HG03571 (cell line): Measurements from ENCODE around the gene SKI.

ENCODE experiments used
- ATAC-seq: cut with Tn5 transposase; IDR thresholded peaks from one replicate; pipeline ENCODE4 v1.9.1; 2021; ENCODE audit not compliant: unreplicated experiment

SKI gene

DNA sequence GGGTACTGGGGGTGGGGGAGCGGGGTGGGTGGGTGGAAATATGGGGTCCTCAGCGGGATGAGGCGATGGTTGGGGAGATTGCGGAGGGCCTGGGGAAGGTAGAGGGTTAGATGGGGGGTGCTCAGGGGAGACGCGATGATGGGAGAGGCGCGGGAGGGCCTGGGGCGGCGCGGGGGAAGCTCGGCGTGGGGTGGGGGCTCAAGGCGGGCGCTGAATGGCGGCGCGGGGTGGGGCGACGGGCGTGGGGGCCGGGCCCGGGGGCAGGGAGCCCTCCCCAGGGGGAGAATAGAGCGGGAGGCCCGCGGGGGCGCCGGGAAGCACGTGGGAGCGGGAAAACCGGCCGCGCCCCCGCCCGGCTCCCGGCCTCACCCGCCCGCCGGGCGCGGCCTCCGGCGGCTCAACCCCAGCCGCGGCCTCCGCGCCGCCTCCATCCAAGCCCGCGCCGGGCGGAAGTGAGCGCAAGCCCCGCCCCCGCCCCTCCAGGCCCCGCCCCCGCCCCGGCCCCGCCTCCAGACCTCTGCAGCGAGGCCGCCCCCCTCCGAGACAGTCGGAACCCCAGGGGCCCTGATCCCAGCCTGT is 33.7 kb upstream of the SKI start, which contains the start of gene FAAP20:
Gene FAAP20, minus strand, starts transcription at position 454 of the 579 bp plus-strand sequence. Its CDS starts 23 bp downstream, at position 431.
- ATAC-seq, result peak; percentile 49

DNA sequence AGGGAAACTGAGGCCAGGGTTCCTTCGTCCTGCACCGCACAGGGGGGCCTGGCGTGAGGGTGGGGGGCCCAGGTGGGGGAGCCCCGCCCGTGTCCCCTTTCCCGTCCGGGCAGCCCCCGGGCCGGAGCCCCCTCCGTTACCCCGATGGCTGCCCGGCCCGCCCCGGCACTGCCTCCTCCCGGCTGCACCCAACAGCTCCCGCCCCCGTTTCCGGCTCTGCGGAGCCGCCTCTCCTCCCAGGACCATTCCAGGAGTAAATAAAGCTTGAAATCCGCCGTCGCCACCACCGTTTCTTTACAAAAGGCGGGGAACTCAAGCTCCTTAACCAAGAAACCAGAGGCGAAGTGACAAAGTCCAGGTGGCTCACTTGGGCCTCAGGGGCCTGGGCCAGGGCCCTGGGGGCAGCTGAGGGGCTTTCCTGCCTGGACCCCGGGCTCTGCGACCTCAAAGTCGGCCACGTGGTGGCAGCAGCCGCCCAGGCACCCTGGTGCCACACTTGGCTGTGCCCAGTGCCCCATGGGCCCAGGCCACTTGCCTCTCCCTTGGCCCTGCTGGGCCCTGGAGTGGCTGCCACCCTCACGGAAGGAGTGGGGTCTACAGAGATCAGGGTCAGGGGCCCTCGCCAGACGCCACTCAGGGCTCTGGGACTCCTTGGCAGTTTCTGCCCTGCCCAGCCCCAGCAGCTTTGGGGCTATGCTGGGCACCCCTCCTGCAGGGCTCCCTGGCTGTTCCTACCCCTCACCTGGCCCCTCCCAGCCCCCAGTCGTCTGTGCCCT is 33.0 kb upstream of the SKI start:
- ATAC-seq, result peak; percentile 56

DNA sequence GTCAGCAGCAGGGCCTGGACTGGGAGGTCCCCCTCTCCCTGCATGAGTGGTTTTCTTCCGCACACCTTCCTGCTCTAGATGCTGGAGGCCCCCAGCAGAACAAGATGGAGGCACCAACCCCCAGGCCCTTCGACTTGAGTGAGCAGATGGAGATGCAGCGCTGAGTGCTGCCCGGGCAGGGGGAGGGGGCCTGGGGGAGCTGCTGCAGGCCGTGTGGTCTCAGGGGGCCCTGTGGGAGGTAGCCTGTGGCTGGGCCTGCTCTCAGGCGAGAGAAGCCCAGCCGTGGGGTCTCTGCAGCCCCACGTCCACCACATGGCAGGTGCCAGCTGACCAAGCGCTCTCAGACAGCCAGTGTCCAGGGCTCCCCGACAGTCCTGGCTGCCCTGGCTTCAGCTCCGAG is 32.3 kb upstream of the SKI start:
- no peak for ATAC-seq

DNA sequence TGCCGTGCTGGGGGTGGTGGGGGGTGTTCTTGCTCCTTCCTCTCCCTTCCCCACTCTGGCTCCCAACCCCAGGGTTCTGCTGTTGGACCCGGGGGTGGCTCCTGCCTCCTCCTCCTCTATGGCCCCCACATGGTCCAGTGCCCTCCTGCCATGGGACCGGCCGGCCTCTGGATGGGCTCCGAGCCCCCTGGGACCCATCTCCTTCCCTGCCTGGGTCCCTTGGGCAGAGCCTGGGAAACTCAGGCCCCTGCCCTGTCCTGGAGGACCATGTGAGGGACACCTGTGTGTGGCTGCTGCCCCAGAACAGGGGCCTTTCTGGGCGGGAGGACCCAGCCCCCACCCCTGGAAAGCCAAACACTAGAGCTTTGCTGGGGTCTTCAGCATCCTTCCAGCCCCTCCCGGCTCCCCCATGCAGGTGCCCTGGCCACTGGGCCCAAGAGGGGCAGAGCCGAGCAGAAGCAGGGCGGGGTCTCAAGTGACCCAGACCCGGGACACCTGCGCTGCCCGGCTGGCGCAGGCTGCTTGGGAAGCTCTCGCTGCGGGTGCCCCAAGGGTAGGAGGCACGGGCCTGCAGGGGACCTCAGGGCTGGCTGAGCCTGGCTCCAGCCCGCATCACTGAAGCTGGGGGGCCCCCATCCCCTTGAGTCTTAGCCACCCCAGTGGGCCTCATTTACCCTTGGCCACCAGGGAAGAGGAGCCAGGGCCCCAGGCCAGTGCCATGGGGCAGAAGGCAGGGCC is 31.0 kb upstream of the SKI start:
- ATAC-seq, result no peak

DNA sequence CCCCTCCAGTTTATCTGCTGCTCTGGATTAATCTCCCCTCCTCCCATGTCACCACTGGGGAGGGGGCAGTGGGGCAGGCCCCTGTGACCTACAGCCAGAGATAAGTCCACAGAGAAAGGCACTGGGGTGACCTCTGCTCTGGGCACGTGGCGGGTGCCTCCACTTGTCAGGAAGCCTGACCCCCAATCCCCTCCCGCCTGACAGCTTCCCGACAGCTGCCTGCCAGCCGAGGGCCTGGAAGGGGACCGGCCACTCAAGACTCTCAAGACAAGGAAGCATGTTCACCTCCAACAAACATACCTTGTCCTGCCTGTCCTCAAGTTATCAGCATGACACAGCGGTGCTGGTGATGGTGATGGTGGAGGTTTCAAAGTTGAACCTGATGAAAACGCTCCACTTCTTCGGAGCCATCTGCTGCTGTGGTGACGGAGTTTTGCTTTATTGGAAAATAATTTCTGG is 30.4 kb upstream of the SKI start:
- no peak for ATAC-seq

DNA sequence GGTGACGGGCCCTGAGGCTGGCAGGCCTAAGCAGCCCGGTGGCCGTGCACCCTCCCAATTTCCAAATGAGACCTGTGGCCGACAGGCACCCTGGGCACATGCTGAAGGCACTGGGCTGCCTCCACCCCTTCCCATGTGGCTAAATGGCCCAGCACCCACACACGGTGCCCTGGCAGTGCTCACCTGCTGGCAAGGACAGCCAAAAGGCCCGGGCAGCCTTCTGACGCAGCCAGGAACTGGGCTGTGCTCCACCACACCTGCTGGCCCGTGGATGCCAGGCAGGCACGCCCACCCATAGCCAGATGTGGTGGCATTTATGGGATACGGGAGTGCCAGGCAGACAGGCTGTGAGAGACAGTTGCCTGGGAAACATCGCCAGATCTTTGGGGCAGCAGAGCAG is 29.5 kb upstream of the SKI start:
- no peak for ATAC-seq

DNA sequence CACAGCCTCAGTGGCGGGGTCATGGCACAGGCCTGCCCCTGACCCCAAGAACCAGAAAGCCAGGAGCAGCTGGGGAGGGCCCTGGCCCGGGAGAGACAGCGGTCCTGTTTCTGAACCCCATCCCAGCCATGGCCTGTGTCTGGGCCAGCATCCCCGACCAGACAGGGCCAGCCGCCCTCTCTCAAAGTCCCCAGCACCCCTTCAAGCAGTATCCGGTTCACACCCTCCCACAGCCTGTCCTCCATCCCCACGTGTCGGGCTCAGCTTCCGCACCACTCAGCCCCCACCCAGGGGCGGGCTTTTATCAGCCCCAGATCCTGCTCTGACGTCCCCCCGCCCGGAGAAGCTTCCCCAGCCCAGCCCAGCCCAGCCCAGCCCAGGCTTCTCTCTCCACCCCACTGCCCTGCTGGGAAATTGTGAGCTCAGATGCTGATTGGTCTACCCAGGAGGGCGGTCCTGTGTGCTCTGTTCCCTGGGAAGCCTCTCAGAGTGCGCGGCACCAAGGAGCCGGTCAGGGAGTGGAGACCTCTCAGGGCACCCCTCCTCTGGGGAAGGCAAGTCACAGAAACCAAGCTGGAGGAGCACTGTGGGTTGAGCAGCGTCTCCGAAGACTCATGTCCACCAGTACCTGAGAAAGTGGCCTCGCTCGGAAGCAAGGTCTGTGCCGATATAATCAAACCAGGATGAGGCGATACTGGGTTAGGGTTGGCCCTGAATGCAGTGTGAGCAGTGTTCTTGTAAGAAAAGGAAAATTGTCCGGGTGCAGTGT is 28.9 kb upstream of the SKI start:
- no peak for ATAC-seq

DNA sequence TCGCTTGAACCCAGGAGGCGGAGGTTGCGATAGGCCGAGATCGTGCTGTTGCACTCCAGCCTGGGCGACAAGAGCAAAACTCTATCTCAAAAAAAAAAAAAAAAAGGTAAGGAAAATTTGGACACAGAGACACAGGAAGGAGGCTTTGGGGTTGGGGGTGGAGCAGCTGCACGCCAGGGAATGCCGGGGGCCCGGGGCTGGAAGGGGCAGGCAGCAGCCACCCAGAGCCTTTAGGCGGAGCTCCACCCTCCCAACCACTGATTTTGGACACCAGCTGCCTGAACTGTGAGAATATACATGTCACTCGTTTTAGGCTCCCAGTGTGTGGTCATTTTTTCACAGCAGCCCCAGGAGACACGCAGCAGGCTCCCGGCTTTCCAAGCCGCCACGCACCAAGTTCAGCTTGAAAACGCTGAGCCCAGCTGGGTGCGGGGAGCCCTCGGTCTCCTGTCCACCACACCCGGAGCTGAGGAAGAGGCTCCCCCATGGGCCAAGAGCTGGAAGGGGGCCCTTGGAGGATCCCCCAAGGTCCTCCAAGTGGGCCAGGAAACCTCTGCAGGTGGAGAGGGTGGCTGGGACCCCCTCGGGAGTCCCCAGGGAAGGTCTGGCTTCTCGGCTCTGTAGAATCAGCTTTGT is 27.7 kb upstream of the SKI start:
- ATAC-seq, result no peak

DNA sequence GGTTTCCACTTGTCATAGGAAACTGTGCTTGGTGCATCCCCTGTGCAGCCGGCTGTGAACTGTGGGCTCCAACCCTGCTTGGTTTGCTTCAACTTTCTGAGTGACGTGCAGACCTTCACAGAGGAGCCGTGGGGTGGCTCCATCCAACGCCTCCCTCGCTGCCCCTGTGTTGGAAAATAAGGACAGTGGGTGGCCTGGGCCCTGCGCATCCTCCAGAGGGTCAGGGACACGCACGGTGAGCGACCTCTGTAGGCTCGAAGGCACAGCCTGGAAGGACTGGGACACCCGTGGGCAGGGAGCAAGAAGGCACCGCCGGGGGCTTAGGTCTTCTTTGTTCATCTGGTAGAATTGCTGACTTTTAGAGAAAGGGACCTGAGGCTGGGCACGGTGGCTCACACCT is 27.1 kb upstream of the SKI start:
- ATAC-seq, result no peak

DNA sequence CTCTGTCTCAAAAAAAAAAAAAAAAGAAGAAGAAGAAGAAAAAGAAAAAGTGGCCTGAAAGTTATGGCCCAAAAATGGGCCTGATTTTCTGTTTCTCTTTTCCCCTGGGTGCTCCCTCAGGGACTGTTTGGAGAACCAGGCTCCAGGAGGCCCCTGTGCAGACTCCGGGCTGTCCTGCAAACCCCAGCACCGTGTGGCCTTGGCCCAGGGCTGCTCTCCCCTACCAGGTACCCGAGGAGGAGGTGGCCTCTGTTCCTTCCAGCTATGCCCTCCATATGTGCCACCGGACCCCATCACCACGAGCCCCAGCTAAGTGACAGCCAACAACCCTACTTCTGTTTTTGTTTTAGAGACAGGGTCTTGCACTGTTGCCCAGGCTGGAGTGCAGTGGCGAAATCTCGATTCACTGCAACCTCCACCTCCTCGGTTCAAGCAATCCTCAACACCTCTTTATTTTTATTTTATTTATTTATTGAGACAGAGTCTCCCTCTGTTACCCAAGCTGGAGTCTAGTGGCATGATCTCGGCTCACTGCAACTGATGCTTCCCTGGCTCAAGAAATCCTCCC is 26.0 kb upstream of the SKI start:
- ATAC-seq, result no peak

DNA sequence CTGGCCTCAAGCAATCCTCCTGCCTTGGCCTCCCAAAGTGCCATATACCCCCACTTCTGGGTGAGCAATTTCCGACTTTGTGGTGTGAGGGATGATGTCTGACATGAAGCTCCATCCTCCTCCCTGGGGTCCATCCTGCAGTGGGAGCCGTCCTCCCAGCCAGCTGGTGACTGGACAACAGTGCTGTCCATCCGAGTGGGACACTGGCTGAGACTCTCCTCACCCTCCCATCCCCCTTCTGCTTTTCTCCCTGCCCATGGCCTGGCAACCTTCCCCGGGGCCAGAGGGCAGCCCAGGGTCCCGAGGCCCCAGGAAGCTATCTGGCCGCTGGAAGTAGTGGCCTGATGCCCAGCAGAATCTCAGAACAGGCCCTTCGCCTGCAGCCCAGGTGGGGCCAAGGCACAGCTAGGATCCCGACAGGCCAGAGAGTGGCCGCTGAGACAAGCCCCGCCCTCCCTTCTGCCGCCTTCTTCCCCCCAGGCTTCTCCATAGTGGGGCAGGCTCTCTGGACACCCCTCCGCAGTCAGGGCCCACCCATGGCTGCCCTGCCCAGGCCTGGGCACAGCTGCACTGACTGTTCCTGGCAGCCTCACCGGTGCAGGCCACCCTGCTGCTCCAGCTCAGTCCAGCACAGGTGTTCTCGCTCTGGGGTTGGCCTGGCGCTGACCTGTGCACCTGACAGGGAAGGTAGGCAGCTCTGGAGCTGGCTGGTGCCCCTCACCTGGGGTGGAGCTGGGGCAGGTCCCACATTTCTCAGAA is 25.1 kb upstream of the SKI start:
- no peak for ATAC-seq

DNA sequence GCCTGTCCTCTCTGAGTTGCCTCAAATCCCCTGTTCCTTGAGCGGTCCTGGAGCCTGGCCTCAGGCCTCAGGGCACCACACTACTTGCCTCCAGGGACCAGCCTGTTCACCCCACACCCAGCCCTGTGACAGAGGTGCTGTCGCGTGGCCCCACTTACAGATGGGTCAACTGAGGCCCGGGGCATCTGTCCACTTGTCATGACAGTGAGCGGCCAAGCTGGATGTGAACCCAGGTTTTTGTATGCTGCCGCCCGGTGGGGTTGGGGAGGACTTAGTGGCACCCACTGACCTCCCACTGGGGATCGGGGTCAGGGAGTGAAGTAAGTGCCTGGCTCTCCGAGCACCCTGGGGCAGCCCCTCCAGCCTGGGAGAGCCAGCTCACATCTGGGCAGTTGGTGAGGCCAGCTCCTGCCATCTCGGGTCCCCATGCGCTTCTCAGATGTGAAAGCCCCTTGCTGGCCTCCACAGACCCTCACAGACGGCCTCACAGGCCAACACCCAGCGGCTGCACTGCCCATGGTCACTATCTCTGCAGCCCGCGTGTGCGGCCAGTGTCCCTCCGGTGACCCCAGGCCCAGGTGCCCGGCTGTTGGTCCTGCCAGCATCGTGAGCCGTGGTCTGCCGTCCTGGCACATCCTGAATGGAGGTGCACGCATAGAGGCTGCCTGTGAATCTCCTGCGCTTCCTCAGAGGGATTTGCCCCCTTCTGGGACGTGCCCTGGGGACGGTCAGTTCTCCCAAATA is 24.3 kb upstream of the SKI start:
- no peak for ATAC-seq

DNA sequence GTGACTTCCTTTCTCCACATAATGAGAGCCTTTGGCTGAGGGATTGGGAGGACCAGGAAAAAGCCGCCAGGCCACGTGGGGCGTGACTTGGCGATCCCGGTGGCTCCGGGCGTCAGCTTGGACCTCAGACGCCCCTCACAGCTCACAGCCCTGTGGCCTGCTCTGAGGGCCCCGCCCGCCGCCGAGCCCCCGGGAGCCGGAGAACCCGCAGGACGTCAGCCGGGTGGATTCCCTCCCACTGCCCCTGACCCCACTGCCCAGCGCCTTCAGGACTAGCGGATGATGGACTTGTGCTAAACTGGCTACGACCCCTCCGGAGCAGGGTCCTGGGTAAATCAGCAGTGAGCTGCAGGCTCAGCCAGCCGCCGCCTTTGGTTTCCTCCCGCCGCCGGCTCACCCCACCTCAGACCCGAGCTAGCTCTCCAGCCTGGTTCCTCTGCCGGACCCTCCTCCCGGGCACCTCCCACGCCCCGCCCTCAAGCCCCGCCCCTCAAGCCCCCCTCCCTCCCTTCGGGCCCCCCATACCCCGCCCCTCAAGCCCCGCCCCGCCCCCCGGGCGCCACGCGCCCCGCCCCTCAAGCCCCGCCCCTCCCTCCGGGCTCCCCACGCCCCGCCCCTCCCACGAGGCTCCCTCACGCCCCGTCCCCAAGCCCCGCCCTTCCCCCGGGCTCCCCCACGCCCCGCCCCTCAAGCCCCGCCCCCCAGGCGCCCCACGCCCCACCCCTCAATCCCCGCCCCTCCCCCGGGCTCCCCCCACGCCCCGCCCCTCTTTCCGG is 23.5 kb upstream of the SKI start:
- no peak for ATAC-seq

DNA sequence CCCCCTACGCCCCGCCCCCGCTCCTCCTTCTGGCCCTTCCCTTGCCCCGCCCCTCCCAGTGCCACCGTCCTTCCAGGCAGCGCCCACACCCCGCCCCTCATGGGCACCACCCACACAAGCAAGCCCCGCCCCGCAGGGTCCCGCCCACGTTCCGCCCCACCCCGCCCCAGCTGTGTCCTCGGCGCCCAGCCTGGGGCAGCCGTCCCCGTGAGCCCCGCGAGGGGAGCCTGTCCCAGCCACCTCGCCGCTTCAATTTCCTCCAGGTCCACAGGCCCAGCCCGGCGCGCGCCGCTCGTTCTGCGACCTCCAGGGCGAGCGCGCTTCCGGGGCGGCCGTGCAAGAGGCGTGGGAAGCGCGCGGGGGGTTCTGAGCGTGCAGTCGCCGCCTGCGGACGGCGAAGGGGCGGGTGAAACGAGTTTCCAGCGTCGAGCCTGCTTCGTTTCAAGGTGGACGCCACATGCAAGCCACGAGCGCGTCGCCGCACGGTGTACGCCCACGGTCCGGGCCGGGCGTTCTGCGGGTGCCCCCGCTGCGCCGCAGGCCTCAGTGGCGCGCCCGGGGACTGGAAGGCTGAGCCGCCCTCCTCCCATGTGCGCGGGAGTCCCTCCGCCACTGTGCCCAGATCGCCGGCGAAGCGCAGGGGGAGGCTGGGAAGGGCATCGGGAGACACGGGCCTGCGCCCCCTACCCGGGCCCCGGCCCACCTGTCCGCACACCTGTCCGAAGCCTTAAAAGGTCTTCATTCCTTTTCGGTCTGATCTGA is 22.7 kb upstream of the SKI start:
- peak; percentile 61 for ATAC-seq

DNA sequence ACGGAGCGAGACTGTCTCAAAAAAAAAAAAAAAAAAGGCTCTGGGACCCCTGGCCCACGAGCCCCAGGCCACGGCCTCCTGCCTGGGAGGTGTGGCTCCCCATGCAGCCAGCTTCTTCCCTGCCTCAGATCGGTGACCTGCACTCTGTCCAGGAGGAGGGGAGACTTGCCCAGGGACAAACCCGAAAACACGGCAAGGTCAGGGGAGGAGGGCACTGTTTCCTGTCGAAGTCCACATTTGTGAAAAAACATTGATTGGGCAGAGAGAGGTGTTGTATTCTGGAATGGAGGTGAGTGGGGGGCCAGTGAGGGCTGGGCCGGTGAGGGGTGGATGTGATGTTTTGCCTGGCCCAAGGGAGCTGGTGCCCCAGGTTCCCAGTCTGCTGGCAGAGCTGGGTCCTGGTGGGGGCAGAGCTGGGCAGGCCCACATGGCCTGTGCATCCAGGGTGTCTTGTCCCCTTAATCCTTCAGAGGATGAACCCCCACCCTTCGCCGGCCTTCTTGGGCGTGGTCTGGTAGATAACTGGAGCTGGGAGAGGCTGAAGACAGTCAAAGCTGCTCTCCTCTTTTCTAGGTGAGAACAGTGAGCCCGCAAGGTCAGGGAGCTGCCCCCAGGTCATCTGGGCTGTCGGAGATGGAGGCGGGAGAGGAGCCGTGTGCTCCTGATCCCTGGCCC is 21.2 kb upstream of the SKI start:
- ATAC-seq, result no peak

DNA sequence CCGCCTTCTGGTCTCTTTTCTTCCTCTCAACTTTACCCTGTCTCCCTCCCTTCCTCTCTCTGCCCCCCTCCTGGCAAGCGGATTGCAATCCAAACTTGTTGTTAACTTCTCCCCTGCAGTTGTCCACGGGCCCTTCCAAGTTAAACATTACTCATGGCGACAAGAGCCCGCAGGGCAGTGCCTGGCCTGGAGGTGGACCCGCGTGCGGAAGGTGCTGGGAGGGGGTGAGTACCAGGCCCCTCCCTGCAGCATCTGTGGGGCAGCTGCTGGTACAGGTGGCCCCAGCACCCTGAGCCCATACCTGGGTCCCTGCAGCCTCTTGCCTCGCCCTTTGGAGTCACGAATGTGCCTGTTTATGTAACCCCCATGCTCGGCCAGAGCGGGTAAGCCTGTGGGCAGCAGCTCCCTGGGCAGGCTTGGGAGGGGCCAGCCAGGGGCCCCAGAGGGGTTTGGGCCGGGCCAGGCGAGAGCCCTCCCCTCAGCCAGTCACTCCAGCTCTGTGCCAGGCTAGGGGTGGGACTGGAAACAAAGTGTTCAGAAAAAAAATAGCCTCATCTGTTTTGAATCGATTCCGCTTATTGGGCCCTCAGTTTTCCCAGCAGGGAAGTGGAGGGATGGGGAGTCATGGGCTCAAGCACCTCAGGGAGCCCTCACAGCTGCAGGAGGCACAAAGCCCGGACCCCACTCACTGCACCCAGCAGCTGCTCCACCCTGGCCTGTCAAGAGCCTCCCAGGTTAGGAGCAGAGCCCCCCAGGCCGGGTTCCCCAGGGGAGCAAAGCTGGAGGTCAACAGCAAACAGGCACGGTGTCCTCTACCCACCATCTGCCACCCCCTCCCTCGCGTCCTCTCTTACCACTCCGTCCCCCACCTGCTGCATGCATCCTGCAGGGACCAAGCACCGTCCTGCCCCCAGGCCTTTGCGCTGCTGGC is 19.5 kb upstream of the SKI start:
- no peak for ATAC-seq
